Vagina (tissue), 2 donors: ENCODE measurements around the gene ANTXR1.

Experiments used
- CTCF ChIP-seq, 3 experiments: fragments of 450-650 bp in 2 of 3; fragments of 200-600 bp in 1 of 3; sonication (generic) in 1 of 3; IDR thresholded peaks; one replicate each; pipeline ENCODE4 v1.5.1; 2017 to 2019; ENCODE audit warnings: antibody characterized with exemption in 3 of 3, mild to moderate bottlenecking in 2 of 3, moderate library complexity in 2 of 3
- POLR2A ChIP-seq, 2 donors: fragments of 450-650 bp; IDR thresholded peaks; one replicate each; pipeline ENCODE4 v1.6.1; 2017; ENCODE audit warnings: antibody characterized with exemption in 2 of 2, mild to moderate bottlenecking in 2 of 2, moderate library complexity in 2 of 2

GRCh38 chr2:69202327-69202726, 189.3 kb downstream of the ANTXR1 start:
- TF ChIP-seq CTCF (IDR thresholded peaks at IDR 0.05) = no peak
- no peak for TF ChIP-seq POLR2A (IDR thresholded peaks at IDR 0.05)
